ENCODE measurements around the gene LAGE3.

DNA sequence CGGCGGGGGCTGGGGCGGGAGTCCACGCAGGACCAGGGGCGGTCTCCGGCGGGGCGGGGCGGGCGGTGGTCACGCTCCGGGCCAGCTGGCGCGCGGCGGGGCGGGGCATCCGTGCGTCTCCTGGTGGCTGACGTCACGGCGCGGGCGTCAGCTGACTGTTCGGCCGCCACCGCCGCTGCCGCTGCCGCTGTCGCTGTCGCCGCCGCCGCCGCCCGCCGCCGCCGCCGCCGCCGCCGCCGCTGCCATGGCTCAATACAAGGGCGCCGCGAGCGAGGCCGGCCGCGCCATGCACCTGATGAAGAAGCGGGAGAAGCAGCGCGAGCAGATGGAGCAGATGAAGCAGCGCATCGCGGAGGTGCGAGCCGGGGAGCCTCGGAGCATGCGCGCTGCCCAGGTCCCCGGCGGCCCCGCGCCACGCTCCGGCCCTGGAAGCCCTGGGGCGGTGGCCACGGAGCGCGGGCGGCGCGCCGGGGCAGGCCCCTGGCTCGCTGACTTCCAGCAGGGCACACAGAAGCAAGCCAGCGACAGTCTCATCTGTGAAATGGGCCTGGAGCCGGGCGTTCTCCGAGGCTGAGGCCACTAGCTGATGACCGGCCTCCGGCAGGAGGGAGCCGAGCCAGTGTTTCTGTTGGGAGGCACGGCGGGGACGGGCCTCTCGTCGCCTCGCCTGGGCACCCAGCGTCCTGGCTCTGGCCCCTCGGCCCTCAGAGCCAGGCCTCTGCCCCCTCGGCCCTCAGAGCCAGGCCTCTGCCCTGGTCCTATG, 34.9 kb downstream of the LAGE3 start, which contains the start of gene FAM50A:
- TF ChIP-seq CTCF (IDR thresholded peaks at IDR 0.05): peak in 2 of 4 experiments; percentile 4 to 12
- peak; percentile 51 to 63 for TF ChIP-seq POLR2A (IDR thresholded peaks at IDR 0.05)
